Naive thymus-derived CD4-positive, alpha-beta T cell (primary cell): Measurements from ENCODE around the gene FNIP1. TPM values are rescaled to one million over a fixed set of nuclear protein-coding genes. Genes with fewer than 3 reads are reported as not detected.

ENCODE experiments used
- ATAC-seq: fragments of 150-1000 bp; cut with Tn5 transposase; 2 replicates; pipeline ENCODE4 v1.10.0; 2021; ENCODE audit warnings: mild to moderate bottlenecking, moderate library complexity
- CTCF ChIA-PET: fragments of 350-600 bp; sonication (Branson Sonifier 250); formaldehyde crosslinking; loops from one replicate; lab custom pipeline; 2021; ENCODE audit warnings: antibody characterized with exemption; lab: Charles Lee
- POLR2A ChIA-PET: fragments of 350-600 bp; sonication (Branson Sonifier 250); formaldehyde crosslinking; loops from one replicate; lab custom pipeline; 2021; ENCODE audit warnings: antibody characterized with exemption, inconsistent platforms; lab: Charles Lee
- DNase-seq, 9 donors: peaks; one replicate each; pipeline versions ENCODE4 v3.0.0 to v3.0.0-alpha.2; 2020 to 2022; ENCODE audit warnings: mixed read lengths in 1 of 9
- H3K27ac ChIP-seq: one replicate; pipeline ENCODE4 v1.7.0; 2013; ENCODE audit warnings: mild to moderate bottlenecking, low read depth, low read length, moderate library complexity
- H3K27me3 ChIP-seq, 2 donors: one replicate each; pipeline ENCODE4 v1.7.0; 2013; ENCODE audit warnings: low read length in 2 of 2, mild to moderate bottlenecking in 2 of 2, moderate library complexity in 2 of 2; ENCODE audit not compliant: control insufficient read depth in 2 of 2, insufficient read depth in 2 of 2
- H3K36me3 ChIP-seq, 3 experiments: 1 replicate in 2 of 3; 2 replicates in 1 of 3; pipeline ENCODE4 v1.7.0; 2013; ENCODE audit warnings: low read length in 3 of 3, mild to moderate bottlenecking in 3 of 3, moderate library complexity in 1 of 3; ENCODE audit not compliant: insufficient read depth in 3 of 3, control insufficient read depth in 2 of 3
- H3K4me1 ChIP-seq, 2 donors: one replicate each; pipeline ENCODE4 v1.7.0; 2013; ENCODE audit warnings: low read length in 2 of 2, mild to moderate bottlenecking in 2 of 2, moderate library complexity in 1 of 2; ENCODE audit not compliant: control insufficient read depth in 2 of 2, insufficient read depth in 2 of 2
- H3K4me3 ChIP-seq: 2 replicates; pipeline ENCODE4 v1.7.0; 2013; ENCODE audit warnings: mild to moderate bottlenecking, low read length
- H3K9me3 ChIP-seq, 3 experiments: 1 replicate in 2 of 3; 2 replicates in 1 of 3; pipeline ENCODE4 v1.7.0; 2013; ENCODE audit warnings: low read length in 3 of 3; ENCODE audit not compliant: control insufficient read depth in 2 of 3
- H3K27ac Mint-ChIP-seq, 9 donors: one replicate each; pipeline ENCODE4 v1.8.0; 2020 to 2022; ENCODE audit warnings: mixed read lengths in 9 of 9, mild to moderate bottlenecking in 8 of 9, moderate library complexity in 5 of 9, inconsistent platforms in 2 of 9
- H3K27me3 Mint-ChIP-seq, 5 donors: one replicate each; pipeline ENCODE4 v1.8.0; 2021 to 2022; ENCODE audit warnings: mixed read lengths in 5 of 5, mild to moderate bottlenecking in 1 of 5
- H3K36me3 Mint-ChIP-seq, 5 donors: one replicate each; pipeline ENCODE4 v1.8.0; 2020 to 2022; ENCODE audit warnings: mixed read lengths in 5 of 5, mild to moderate bottlenecking in 3 of 5, inconsistent platforms in 1 of 5
- H3K4me1 Mint-ChIP-seq, 7 donors: one replicate each; pipeline ENCODE4 v1.8.0; 2020 to 2022; ENCODE audit warnings: mixed read lengths in 7 of 7, mild to moderate bottlenecking in 3 of 7, inconsistent platforms in 1 of 7
- H3K4me3 Mint-ChIP-seq, 10 donors: one replicate each; pipeline ENCODE4 v1.8.0; 2020 to 2022; ENCODE audit warnings: mild to moderate bottlenecking in 10 of 10, mixed read lengths in 10 of 10, moderate library complexity in 6 of 10, inconsistent platforms in 2 of 10
- H3K9me3 Mint-ChIP-seq, 11 donors: one replicate each; pipeline ENCODE4 v1.8.0; 2020 to 2022; ENCODE audit warnings: mixed read lengths in 11 of 11, mild to moderate bottlenecking in 4 of 11, inconsistent platforms in 1 of 11, moderate library complexity in 1 of 11
- intact Hi-C, 2 donors: fragments of 100-400 bp; cut with micrococcal nuclease; formaldehyde crosslinking; loops; one replicate each; pipeline ENCODE4 v1.15.1; 2023
- polyA plus RNA-seq, 2 donors: library from polyadenylated mRNA; unstranded; fragments of 300-500 nt; fragmentation: Illumina TruSeq; gene quantifications; one replicate each; pipeline ENCODE4 v1.2.3, GENCODE V29; 2021
- total RNA-seq, 6 experiments: library from RNA in 5 of 6; stranded (reverse) in 5 of 6; gene quantifications; 1 replicate in 5 of 6; 2 replicates in 1 of 6; pipeline ENCODE4 v1.2.3 and lab custom pipeline; 2021 to 2026

FNIP1 gene
- total and polyA plus RNA-seq, 7 experiments from 2014 or later = 8.8 to 48.5 (median 30.6) TPM

GRCh38 chr5:131759704-131760103 lies 37.1 kb downstream of the FNIP1 start:
- DNase-seq = no peak
- Mint-ChIP-seq H3K36me3 (peaks cover 5 to 33% (median 23%) of the 10 kb centered on the region in 5 donors), H3K27ac (peak overlapping the region in 3 of 9 donors; percentile 29 to 48 (median 39)), H3K9me3 (peaks cover 0 to 20% (median 7%) of the 10 kb centered on the region in 11 donors), H3K27me3 (no peaks in the 10 kb centered on the region), H3K4me1 (peaks cover 12 to 52% (median 30%) of the 10 kb centered on the region in 7 donors), H3K4me3 (peak overlapping the region in 2 of 10 donors; percentile 8 to 41)
- Histone ChIP-seq H3K4me1 (peaks cover 0 to 13% of the 10 kb centered on the region in 2 donors), H3K27ac (no peak overlapping the region), H3K9me3 (no peaks in the 10 kb centered on the region), H3K4me3 (no peak overlapping the region), H3K36me3 (no peaks in the 10 kb centered on the region), H3K27me3 (no peaks in the 10 kb centered on the region)
- no peak for ATAC-seq
- CTCF ChIA-PET = no interaction called here
- intact Hi-C loops = no loop called here
- POLR2A ChIA-PET = no interaction called here

- no peak overlapping the region for H3K27ac ChIP-seq
- CTCF ChIA-PET = no interaction called here
- H3K4me3 Mint-ChIP-seq = peak overlapping the region in 6 of 10 donors; percentile 2 to 66 (median 24)
Observed at GRCh38 chr5:131758520-131758900, 38.3 kb downstream of the FNIP1 start.

GRCh38 chr5:131757830-131758519 lies 38.8 kb downstream of the FNIP1 start:
- H3K4me3 ChIP-seq = no peak overlapping the region
- H3K4me1 ChIP-seq = peaks cover 0 to 13% of the 10 kb centered on the region in 2 donors
- H3K9me3 ChIP-seq = no peaks in the 10 kb centered on the region
- no peaks in the 10 kb centered on the region for H3K36me3 ChIP-seq
- POLR2A ChIA-PET = no interaction called here
- no peaks in the 10 kb centered on the region for H3K27me3 ChIP-seq
- H3K27ac Mint-ChIP-seq = peak overlapping the region in 3 of 9 donors; percentile 0 to 48 (median 29)
- H3K4me1 Mint-ChIP-seq = peaks cover 17 to 52% (median 33%) of the 10 kb centered on the region in 7 donors
- ATAC-seq (no peak), DNase-seq (no peak)
- intact Hi-C loops = no loop called here
- H3K27me3 Mint-ChIP-seq = no peaks in the 10 kb centered on the region
- peaks cover 5 to 26% (median 15%) of the 10 kb centered on the region in 5 donors for H3K36me3 Mint-ChIP-seq
- no peak overlapping the region for H3K27ac ChIP-seq
- CTCF ChIA-PET = interaction anchor here (0.7 kb wide), 1 partner anchor 73 kb away, joined by 3 read pairs; no protein-coding TSS in a partner anchor
- peaks cover 0 to 8% (median 4%) of the 10 kb centered on the region in 11 donors for H3K9me3 Mint-ChIP-seq
- H3K4me3 Mint-ChIP-seq = peak overlapping the region in 2 of 10 donors; percentile 8 to 41

More at GRCh38 chr5:131758520-131758900, 38.3 kb downstream of the FNIP1 start:
- intact Hi-C loops = no loop called here
- Histone ChIP-seq H3K27me3 (no peaks in the 10 kb centered on the region), H3K4me3 (no peak overlapping the region), H3K9me3 (no peaks in the 10 kb centered on the region), H3K4me1 (peaks cover 0 to 13% of the 10 kb centered on the region in 2 donors), H3K36me3 (no peaks in the 10 kb centered on the region)
- ATAC-seq (no peak), DNase-seq (no peak)
- Mint-ChIP-seq H3K9me3 (peaks cover 0 to 10% (median 4%) of the 10 kb centered on the region in 11 donors), H3K27ac (peak overlapping the region in 6 of 9 donors; percentile 2 to 72 (median 42)), H3K36me3 (peaks cover 5 to 27% (median 16%) of the 10 kb centered on the region in 5 donors), H3K27me3 (no peaks in the 10 kb centered on the region), H3K4me1 (peaks cover 15 to 56% (median 34%) of the 10 kb centered on the region in 7 donors)
- POLR2A ChIA-PET = no interaction called here

GRCh38 chr5:131756942-131757341 lies 39.9 kb downstream of the FNIP1 start:
- Mint-ChIP-seq H3K36me3 (peaks cover 0 to 19% (median 11%) of the 10 kb centered on the region in 5 donors), H3K4me3 (no peak overlapping the region), H3K9me3 (peaks cover 0 to 3% (median 0%) of the 10 kb centered on the region in 11 donors), H3K27ac (no peak overlapping the region), H3K27me3 (no peaks in the 10 kb centered on the region), H3K4me1 (peaks cover 17 to 43% (median 29%) of the 10 kb centered on the region in 7 donors)
- H3K9me3 ChIP-seq = no peaks in the 10 kb centered on the region
- CTCF ChIA-PET = no interaction called here
- H3K27ac ChIP-seq = no peak overlapping the region
- H3K27me3 ChIP-seq = no peaks in the 10 kb centered on the region
- peaks cover 0 to 13% of the 10 kb centered on the region in 2 donors for H3K4me1 ChIP-seq
- intact Hi-C loops = no loop called here
- POLR2A ChIA-PET = no interaction called here
- no peaks in the 10 kb centered on the region for H3K36me3 ChIP-seq
- DNase-seq (peak in 1 of 9 donors; percentile 2), ATAC-seq (peak; percentile 27)
- no peak overlapping the region for H3K4me3 ChIP-seq

- peaks cover 0 to 13% of the 10 kb centered on the region in 2 donors for H3K4me1 ChIP-seq
- ChIA-PET CTCF (interaction anchor here (0.6 kb wide), 1 partner anchor 35 kb away, joined by 3 read pairs; no protein-coding TSS in a partner anchor), POLR2A (no interaction called here)
- no peaks in the 10 kb centered on the region for H3K9me3 ChIP-seq
- Mint-ChIP-seq H3K4me3 (peak overlapping the region in 1 of 10 donors; percentile 0), H3K9me3 (peaks cover 0 to 4% (median 0%) of the 10 kb centered on the region in 11 donors), H3K36me3 (peaks cover 0 to 20% (median 12%) of the 10 kb centered on the region in 5 donors), H3K27ac (peak overlapping the region in 1 of 9 donors; percentile 3), H3K27me3 (no peaks in the 10 kb centered on the region), H3K4me1 (peaks cover 17 to 37% (median 29%) of the 10 kb centered on the region in 7 donors)
- H3K27me3 ChIP-seq = no peaks in the 10 kb centered on the region
- H3K4me3 ChIP-seq = no peak overlapping the region
- H3K36me3 ChIP-seq = no peaks in the 10 kb centered on the region
- H3K27ac ChIP-seq = no peak overlapping the region
- no peak for ATAC-seq
- intact Hi-C loops = no loop called here
- DNase-seq = no peak
Observed at GRCh38 chr5:131754363-131754762, 42.5 kb downstream of the FNIP1 start.

GRCh38 chr5:131751506-131751905 lies 45.3 kb downstream of the FNIP1 start:
- Mint-ChIP-seq H3K4me3 (no peak overlapping the region), H3K27ac (peak overlapping the region in 1 of 9 donors; percentile 28), H3K4me1 (peaks cover 23 to 56% (median 48%) of the 10 kb centered on the region in 7 donors), H3K27me3 (no peaks in the 10 kb centered on the region), H3K36me3 (peaks cover 0 to 21% (median 10%) of the 10 kb centered on the region in 5 donors), H3K9me3 (peaks cover 0 to 4% (median 0%) of the 10 kb centered on the region in 11 donors)
- intact Hi-C loops = no loop called here
- ATAC-seq (no peak), DNase-seq (no peak)
- Histone ChIP-seq H3K27me3 (no peaks in the 10 kb centered on the region), H3K4me3 (no peak overlapping the region), H3K36me3 (no peaks in the 10 kb centered on the region), H3K9me3 (no peaks in the 10 kb centered on the region), H3K4me1 (peaks cover 10 to 11% of the 10 kb centered on the region in 2 donors), H3K27ac (no peak overlapping the region)
- ChIA-PET CTCF (no interaction called here), POLR2A (no interaction called here)
